Measurements from ENCODE around the gene COPG1.

DNA sequence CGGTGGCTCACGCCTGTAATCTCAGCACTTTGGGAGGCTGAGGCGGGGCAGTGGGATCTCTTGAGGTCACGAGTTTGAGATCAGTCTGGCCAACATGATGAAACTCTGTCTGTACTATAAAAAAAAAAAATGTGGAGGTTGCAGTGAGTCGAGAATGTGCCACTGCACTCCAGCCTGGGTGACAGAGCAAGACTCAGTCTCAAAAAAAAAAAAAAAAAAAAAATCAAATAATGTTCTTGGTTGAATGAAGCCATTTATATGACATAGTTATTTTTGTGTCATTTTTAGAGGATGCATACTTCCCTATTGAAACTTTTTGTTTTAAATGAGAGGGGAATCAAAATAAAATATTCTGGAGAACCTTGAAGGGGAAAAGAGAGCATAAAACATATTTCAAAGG, 32.3 kb downstream of the COPG1 start:
- TF ChIP-seq PPARA (CRISPR knock-in tag; IDR thresholded peaks at IDR 0.05; ENCODE audit: borderline replicate concordance) (no peak), RARB (CRISPR knock-in tag; IDR thresholded peaks at IDR 0.05) (no peak), ZNF8 (CRISPR knock-in tag; IDR thresholded peaks at IDR 0.05) (no peak), ZNF565 (CRISPR knock-in tag; conservative IDR thresholded peaks at IDR 0.05; ENCODE audit: low read depth) (no peak), ZNF70 (CRISPR knock-in tag; IDR thresholded peaks at IDR 0.05) (no peak), TCF4 (CRISPR knock-in tag; IDR thresholded peaks at IDR 0.05; ENCODE audit: borderline replicate concordance) (no peak), ISL1 (CRISPR knock-in tag; IDR thresholded peaks at IDR 0.05) (no peak), ZFP3 (CRISPR knock-in tag; IDR thresholded peaks at IDR 0.05) (no peak), ESRRG (CRISPR knock-in tag; IDR thresholded peaks at IDR 0.05) (no peak), ZC3H10 (CRISPR knock-in tag; IDR thresholded peaks at IDR 0.05) (no peak), ARNTL (CRISPR knock-in tag; IDR thresholded peaks at IDR 0.05; ENCODE audit: borderline replicate concordance, low read depth) (no peak)
- TF ChIP-seq, protein P1, sequence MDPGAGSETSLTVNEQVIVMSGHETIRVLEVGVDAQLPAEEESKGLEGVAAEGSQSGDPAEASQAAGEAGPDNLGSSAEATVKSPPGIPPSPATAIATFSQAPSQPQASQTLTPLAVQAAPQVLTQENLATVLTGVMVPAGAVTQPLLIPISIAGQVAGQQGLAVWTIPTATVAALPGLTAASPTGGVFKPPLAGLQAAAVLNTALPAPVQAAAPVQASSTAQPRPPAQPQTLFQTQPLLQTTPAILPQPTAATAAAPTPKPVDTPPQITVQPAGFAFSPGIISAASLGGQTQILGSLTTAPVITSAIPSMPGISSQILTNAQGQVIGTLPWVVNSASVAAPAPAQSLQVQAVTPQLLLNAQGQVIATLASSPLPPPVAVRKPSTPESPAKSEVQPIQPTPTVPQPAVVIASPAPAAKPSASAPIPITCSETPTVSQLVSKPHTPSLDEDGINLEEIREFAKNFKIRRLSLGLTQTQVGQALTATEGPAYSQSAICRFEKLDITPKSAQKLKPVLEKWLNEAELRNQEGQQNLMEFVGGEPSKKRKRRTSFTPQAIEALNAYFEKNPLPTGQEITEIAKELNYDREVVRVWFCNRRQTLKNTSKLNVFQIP (CRISPR knock-in tag; IDR thresholded peaks at IDR 0.05; ENCODE audit: borderline replicate concordance, low read depth), result no peak
- TF ChIP-seq, protein P2, sequence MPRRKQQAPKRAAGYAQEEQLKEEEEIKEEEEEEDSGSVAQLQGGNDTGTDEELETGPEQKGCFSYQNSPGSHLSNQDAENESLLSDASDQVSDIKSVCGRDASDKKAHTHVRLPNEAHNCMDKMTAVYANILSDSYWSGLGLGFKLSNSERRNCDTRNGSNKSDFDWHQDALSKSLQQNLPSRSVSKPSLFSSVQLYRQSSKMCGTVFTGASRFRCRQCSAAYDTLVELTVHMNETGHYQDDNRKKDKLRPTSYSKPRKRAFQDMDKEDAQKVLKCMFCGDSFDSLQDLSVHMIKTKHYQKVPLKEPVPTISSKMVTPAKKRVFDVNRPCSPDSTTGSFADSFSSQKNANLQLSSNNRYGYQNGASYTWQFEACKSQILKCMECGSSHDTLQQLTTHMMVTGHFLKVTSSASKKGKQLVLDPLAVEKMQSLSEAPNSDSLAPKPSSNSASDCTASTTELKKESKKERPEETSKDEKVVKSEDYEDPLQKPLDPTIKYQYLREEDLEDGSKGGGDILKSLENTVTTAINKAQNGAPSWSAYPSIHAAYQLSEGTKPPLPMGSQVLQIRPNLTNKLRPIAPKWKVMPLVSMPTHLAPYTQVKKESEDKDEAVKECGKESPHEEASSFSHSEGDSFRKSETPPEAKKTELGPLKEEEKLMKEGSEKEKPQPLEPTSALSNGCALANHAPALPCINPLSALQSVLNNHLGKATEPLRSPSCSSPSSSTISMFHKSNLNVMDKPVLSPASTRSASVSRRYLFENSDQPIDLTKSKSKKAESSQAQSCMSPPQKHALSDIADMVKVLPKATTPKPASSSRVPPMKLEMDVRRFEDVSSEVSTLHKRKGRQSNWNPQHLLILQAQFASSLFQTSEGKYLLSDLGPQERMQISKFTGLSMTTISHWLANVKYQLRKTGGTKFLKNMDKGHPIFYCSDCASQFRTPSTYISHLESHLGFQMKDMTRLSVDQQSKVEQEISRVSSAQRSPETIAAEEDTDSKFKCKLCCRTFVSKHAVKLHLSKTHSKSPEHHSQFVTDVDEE (CRISPR knock-in tag; IDR thresholded peaks at IDR 0.05), result no peak
- TF ChIP-seq, protein P3, sequence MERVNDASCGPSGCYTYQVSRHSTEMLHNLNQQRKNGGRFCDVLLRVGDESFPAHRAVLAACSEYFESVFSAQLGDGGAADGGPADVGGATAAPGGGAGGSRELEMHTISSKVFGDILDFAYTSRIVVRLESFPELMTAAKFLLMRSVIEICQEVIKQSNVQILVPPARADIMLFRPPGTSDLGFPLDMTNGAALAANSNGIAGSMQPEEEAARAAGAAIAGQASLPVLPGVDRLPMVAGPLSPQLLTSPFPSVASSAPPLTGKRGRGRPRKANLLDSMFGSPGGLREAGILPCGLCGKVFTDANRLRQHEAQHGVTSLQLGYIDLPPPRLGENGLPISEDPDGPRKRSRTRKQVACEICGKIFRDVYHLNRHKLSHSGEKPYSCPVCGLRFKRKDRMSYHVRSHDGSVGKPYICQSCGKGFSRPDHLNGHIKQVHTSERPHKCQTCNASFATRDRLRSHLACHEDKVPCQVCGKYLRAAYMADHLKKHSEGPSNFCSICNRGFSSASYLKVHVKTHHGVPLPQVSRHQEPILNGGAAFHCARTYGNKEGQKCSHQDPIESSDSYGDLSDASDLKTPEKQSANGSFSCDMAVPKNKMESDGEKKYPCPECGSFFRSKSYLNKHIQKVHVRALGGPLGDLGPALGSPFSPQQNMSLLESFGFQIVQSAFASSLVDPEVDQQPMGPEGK (CRISPR knock-in tag; IDR thresholded peaks at IDR 0.05; ENCODE audit: borderline replicate concordance), result no peak

All from SK-N-SH treated with all-trans-retinoic acid at 6 μM for 48 hours (cell line).